ENCODE data around the gene ANKRD2.

ANKRD2 gene

GRCh38 chr10:97575127-97575668, 2.6 kb downstream of the ANKRD2 start:
- TF ChIP-seq CTCF (IDR thresholded peaks at IDR 0.05) = no peak

GRCh38 chr10:97577701-97578100, 5.1 kb downstream of the ANKRD2 start:
- TF ChIP-seq CTCF (IDR thresholded peaks at IDR 0.05) = no peak

GRCh38 chr10:97578171-97578844, 5.7 kb downstream of the ANKRD2 start:
- TF ChIP-seq CTCF (IDR thresholded peaks at IDR 0.05) = no peak

GRCh38 chr10:97580421-97581367, 8.1 kb downstream of the ANKRD2 start:
- TF ChIP-seq CTCF (IDR thresholded peaks at IDR 0.05) = no peak

GRCh38 chr10:97582169-97582568, 9.6 kb downstream of the ANKRD2 start:
- TF ChIP-seq CTCF (IDR thresholded peaks at IDR 0.05) = no peak

- TF ChIP-seq CTCF (IDR thresholded peaks at IDR 0.05) = no peak
These were observed 10.9 kb downstream of the ANKRD2 start for GRCh38 chr10:97583476-97583875.

- TF ChIP-seq CTCF (IDR thresholded peaks at IDR 0.05) = no peak
These were observed 11.7 kb downstream of the ANKRD2 start, which contains the start of gene HOGA1 for GRCh38 chr10:97584060-97584797. Gene HOGA1 (plus strand): TSS chr10:97584389. CDS start chr10:97584704, 315 bp downstream.
